GM18909 (cell line): Measurements from ENCODE around the gene TRIM71.
"Not testable (repeated sequence)": the region's sequence is repeated elsewhere in the genome, so short reads cannot be mapped to it uniquely, and the experiment has no call there.

Experiments used
- ATAC-seq: cut with Tn5 transposase; IDR thresholded peaks from one replicate; pipeline ENCODE4 v1.9.1; 2021; ENCODE audit warnings: mild to moderate bottlenecking; ENCODE audit not compliant: unreplicated experiment, poor library complexity

The TRIM71 gene

DNA sequence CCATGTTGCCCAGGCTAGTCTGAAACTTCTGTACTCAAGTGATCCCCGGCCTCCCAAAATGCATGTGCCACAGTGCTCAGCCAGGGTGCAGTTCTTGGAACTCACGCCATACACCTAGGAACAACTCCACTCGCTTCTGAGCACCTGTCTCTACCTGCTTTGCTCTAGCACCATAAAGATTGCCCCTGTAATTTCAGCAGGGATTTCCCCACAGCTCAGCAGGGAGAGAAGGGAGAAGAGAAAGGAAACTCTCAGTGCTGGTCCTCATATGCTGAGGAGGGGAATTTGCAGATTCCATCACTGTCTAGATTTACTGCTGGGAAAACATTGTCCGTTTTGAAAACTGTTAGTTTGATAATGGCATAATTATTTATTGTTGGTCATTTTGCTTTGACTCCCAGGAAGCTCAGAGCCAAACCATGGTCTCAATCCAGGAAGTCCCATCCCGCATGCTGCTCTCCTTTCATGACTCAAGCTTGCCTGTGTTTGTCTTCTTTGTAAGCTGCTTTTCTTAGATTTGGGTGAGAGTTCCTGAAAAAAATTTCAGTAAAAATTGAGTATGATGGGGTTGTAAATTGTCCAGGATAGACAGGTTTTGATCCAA is 24.2 kb downstream of the TRIM71 start:
- no peak for ATAC-seq

DNA sequence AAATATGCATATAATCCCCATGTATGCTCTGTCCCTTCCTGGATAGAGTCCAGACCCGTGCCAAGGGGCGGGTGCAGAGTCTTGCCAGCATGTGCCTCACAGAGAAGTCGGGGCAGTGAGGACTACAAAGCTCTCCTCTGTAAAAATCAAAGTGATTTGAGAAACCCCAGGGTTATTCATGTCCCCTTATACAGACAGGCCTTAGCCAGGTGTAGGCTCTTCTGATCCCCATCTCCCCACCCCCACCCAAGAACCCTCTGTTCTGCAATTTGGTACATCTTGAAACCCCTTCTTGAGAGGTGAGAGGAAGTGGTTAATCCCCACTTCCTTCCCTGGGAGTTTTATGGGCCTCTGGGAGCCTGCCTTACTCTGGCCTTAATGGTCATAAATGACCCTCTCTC is 24.7 kb downstream of the TRIM71 start:
- no peak for ATAC-seq

DNA sequence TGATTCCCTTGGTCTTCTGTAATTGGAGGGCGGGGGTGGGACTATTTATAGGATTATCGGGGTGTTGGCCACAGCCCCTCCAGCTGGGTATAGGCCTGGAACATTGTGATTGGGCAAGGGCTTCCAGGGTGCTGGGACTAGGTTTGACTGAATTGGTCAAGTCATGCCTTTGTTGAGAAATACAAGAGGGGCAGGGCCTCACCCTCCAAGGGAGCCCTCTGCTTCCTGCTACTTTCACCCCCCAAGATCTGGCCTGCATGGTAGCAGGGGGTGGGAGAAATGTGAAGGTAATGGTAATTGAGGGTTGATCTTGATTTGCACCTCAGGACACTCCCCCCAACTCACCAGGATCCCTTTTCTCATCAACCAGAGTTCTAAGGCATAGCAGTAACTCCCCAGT is 25.2 kb downstream of the TRIM71 start:
- no peak for ATAC-seq

DNA sequence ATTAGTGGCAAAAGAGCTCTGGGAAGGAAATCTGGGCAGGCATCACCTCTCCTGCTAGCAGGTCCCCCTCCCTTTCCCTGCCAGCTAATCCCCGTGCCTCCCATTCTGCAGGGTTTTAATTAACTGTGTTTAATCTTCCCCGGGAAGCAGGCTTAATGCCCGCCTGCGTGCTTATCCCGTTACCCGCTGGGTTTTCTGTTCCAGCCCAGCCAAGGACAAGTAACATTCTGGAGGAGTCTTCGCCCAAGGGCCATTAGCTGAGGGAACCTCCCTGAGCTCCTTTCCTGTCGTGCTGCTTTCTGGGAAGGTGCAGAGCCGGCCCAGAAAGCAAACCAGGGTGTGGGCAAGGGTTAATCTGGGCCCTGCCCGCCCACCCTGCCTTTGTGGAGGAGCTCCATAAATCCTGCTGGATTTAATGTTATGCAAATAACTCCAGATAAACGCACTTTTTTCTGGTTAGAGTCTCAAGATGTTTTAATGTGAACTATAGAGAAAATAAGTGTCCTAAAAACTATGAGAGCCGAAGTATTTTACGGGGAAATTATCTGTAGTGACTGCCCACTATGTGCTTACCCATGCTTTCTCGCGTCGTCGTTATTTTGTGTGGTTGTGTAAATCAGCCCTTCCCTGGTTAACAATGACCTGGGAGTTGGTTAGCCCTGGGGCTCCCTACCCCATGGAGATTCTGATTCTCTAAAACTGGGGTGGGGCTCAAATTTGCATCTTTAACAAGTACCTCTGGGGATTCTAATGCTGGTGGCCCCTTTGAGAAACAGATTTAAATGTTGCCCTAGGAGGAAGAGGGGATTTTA is 25.9 kb downstream of the TRIM71 start:
- no peak for ATAC-seq

DNA sequence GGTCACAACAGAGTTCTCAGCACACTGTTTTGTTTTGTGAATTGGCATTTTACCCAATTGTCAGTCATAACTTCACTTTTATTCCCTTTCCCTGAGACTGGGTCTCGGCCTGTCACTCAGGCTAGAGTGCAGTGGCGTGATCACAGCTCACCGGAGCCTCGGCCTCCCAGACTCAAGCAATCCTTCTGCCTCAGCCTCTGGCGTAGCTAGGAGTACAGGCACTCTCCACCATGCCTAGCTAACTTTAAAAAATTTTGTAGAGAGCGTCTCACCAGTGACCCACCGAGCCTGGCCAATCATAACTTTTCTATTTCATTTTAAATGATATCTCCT is 26.5 kb downstream of the TRIM71 start:
- ATAC-seq: no peak

DNA sequence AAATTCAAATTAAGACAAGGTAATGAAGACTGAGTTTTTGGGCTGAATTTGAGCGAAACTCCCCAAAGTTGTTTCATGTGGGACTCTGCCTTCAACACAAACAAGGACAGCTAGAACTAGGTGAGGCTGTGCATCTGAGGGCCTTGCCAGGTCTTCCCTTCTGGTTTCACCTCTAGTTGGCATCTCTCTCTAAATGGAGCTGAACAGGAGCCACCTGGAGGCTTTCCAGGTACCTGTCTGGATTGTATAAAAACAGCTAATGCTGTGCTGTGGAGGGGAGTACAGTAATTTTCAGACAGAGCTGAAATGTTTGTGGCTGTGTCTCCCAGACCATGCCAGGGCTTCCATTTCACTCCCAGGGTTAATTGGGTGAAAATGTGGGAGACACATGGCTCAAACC is 27.1 kb downstream of the TRIM71 start:
- no peak for ATAC-seq

DNA sequence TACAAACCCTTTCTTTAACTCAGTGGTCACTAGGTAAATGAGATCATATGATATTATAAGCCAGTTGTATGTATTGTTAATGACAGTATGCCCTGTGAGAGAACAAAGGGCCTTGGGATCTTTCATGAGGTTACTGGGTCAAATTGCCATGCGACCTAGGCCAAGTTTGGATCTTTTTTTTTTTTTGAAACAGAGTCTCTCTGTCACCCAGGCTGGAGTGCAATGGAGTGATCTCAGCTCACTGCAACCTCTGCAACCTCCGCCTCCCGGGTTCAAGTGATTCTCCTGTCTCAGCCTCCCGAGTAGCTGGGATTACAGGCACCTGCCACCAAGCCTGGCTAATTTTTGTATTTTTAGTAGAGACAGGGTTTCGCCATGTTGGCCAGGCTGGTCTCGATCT is 27.7 kb downstream of the TRIM71 start:
- ATAC-seq: not testable (repeated sequence)

DNA sequence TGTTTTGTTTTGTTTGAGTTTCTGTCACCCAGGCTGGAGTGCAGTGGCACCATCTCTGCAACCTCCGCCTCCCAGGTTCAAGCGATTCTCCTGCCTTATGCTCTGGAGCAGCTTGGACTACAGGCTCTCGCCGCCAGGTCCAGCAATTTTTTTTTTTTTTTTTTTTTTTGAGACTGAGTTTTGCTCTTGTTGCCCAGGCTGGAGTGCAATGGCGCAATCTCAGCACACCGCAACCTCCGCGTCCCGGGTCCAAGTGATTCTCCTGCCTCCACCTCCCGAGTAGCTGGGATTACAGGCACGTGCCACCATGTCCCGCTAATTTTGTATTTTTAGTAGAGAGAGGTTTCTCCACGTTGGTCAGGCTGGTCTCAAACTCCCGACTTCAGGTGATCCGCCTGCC is 29.2 kb downstream of the TRIM71 start:
- ATAC-seq: not testable (repeated sequence)

DNA sequence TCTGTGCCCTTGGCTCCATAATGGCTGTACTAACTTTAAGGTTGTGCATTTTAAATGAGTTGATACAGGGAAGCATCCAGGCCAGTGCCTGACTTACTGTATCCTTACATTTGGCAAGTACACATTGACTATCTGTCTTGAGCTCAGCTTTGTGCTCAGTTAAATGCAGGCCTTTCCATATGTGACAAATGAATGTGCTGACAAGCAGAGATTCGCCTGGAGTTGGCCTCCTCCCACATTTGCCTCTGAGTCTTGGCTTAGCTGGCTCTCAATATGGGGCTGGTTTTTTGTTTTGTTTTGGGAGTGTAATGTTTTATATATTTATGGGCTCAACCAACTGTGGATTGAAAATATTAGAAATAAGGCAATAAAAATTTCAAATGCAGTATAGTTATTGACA is 29.7 kb downstream of the TRIM71 start:
- ATAC-seq: no peak

DNA sequence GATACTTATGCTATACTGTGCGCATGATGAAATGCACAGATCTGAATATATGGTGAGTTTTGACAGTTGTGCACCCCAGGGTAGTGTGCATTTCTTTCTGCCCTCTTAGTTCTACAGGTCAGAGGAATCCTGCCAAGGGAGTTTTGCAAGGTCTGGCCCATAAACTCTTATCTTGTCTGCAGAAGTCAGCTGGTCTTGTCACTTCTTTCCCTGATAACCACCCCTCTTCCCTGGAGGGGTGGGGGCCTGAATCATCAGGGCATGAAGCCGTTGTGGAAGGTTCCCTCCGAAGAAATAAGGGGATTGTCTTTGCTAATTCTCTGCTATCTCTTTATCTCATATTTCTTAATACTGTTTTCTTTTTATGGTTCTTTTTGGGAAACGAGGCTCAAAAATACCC is 30.4 kb downstream of the TRIM71 start:
- no peak for ATAC-seq

DNA sequence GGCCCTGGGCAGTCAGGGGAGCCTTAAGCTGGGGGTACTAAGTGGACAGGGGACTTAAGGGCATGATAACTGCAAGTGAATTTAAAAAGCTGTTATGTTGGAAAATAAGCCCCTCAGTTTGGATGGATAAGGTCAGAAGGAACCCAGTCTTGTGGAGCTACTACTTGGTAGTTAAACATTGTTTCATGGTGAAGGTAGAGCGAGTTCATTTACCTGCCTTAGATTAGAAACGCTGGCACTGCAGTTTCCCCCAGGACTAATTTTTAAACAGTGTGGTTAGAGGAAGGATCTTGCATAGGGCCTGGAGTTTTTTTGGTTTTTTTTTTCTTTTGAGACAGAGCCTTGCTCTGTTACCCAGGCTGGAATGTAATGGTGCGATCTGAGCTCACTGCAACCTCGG is 31.2 kb downstream of the TRIM71 start:
- no peak for ATAC-seq

DNA sequence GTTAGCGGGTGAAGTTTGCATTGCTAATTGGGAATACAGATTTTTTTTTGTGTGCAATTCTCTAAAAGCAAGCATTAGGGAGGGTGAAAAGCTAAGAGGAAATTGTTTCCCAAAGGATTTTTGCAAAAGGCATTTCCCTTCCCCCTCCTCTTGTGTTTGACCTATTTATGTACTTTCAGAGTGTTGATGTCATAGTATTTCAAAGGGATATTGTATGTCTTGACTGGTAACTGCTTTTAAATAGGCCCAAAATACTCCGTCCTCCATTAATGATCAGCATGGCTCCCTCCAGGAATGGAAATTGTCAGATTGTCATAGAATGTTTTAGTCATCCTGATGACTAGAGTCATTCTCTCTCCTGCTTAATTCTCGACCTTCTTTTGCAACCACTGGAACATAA is 32.4 kb downstream of the TRIM71 start:
- ATAC-seq: no peak

DNA sequence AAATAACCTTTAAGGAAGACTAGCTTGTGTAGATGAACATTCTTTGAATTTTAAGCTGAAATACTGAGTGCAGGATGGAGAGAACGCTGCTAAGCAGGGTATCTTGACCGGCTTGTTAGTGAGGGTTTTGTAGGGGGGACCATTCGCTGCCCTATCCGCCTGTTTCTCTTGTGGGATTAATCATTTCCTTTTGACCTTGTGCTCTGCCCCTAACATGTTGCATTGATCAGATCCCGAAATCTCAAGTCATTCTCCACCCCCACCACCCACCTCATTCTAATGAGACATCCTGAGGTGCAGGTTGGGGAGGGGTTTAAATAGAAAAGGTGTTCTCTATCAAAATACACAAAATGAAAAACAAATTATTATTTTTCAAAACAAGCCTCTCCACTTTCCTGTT is 32.8 kb downstream of the TRIM71 start:
- no peak for ATAC-seq

DNA sequence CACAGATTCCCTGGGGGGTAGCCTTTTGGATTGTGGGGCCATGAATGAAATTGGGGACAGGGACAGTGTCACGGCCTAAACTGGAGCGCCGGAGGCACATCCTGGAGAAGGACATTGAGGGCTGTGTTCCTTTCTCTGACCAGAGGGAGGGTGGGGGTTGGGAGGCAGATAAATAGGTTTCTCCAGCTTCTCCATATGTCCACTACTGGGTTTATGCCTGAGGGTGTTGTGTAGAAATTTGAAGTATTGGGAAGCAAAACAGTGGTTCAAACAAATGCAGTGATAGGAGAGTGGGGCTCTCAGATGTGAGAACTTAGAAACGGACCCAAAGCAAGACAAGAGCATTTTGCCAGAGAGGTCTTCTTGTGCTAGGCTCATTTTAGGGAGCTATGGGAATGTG is 34.3 kb downstream of the TRIM71 start:
- ATAC-seq: no peak

DNA sequence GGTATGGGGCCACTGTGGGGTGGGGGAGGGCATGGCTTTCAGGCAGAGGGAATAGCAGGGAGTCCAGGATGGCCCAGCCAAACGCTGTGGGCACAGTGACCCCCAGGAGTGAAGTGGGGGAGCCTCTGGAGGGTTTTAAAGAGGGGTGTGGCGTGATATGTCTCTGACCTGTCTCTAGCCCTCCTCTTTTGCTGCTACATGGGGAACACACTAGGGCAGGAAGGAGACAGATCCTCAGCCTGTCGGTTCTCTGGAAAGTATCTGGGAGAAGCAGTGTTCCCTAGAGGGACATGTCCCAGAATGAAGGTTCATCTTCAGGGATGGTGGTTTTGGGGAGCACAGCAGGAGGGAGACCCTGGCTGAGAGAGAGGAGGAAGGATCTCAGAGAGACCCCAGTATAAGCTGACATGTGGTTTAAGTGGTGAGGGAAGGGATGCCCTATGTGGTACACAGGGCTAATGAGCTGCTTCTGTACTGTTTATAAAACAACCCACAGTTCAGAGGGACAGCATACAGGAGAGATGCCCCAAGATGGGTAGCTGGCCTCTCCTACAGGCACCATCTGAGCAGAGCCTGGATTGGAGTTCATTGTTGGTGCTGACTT is 37.7 kb downstream of the TRIM71 start:
- ATAC-seq: no peak

DNA sequence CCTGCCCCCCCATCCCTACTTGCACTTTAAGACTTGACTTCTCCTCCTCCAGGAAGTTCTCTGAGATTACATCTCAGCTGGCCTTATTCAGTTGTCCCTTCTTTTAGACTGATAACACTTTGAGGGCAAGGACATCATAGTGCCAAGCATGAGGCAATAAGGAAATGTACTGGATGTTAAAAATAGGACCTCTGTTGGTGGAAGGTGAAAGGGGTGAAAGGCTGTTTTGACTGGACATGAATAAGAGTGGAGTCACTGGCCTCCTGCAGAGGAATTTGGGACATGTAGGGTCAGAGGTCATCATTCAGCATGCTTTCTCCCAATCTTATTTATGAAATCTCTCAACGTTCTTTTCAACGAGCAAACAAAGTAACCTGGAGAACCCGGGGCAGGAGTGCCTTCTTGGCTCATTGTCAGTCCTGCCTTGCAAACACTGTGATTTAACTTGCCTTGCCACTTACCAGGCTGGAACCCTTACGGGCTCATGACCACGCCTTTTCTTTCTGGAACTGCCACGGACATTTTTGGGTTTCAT is 38.6 kb downstream of the TRIM71 start:
- ATAC-seq: no peak

DNA sequence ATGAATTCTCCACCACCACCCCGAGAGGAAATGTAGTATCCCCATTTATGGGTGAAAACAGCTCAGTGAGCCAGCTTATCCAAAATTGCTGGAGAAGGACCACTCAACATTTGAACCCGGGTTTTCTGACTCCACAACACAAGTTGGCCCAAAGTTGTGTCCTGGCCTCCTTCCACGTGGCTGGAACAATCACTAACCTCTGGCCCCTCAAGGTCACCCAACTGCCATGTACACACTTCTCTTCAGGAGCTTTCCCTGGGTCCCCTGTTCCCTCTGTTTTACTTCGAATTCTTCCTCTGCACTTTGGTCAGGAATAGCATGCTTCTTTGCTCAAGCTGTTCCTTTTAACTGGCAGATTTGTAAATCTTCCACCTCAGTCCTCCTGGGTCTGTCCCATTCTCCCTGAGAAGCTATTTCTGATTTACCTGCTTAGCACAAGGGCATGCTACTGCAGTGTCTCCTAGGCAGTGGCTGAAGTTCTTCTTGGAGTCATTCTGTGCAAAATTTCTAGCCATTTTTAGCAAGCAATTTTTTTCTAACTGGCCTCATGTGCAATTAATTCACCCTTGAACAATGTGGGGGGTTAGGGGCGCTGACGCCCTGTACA is 39.2 kb downstream of the TRIM71 start:
- no peak for ATAC-seq

DNA sequence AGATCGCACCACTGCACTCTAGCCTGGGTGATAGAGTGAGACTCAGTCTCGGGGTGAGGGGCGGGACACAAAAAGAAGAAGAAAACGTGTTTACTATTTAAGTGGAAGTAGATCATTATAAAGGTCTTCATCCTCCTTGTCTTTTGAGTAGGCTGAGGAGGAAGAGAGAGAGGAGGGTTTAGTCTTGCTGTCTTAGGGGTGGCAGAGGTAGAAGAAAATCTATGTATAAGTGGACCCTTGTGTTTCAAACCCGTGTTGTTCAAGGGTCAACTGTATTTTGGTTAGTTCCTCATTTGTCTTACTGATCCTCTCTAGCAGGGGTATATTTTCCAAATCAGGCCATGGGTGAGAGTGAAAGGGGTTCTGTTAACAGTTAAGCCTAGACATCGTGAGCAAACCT is 40.1 kb downstream of the TRIM71 start:
- no peak for ATAC-seq

DNA sequence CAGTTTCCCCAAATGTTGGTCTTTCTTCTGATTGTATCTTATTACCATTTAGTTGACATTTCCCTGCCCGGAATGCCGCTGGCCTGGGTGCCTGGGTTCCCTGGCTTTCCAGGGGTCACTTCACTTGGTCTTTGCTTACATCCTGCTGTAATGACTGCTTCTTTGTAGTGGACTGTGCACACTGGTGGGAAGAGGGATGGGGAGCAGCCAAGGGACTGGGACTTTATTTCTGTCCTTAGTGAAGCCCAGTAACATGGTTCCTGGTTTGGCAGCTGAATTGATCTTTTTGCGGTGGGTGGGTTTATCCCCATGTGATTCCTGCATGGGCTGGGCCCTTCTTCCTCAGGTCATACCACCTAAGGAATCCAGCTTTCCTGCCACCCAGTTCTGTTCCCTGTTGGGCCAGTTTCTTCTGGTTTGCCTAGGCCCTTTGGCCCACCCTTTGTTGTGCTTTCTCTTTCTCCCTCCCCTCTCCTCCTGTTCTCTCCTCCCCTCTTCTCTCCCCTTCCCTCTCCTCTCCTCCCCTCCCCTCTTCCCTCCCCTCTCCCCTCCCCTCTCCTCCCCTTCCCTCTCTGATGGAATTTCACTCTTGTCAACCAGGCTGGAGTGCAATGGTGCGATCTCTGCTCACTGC is 41.9 kb downstream of the TRIM71 start:
- no peak for ATAC-seq

DNA sequence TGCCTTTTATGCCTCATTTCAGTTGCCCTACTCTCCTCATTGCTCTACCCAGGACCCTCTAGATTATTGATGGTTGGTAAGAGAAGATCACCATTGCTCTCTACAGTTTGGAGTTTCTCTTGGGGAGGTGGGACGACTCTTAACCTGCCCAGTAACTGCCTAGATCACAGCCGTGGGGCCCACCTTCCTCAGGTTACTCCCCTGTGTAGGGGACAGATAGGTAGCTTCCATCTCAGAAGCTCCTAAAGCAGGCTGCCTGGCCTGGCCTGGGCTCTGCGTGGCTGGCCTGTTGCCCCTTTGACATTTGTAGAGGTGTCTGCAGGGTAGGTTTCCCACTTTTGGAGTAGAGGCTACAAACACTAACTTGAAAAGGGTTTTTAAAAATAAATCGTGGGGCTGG is 42.7 kb downstream of the TRIM71 start:
- no peak for ATAC-seq

DNA sequence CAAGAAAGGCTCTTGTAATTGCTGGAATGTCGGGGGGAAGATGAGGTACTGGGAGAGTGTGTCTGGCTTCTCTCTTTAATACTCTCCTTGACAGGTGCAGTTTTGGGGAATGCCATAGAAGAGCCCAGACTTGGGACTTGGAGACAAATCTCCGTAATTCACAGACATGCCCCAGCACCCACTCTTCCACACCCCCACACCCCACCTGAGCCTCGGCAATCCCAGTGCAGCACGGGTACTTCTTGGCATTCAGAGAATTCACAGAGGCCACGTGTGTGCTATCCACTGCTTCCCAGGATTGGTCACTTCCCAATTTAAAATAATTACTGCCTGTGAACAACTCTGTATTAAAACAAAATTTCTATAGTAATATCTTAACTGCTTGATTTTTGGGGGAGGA is 43.9 kb downstream of the TRIM71 start:
- ATAC-seq: no peak
